Endometrial microvascular endothelial cells (primary cell): Measurements from ENCODE around the gene AEN. TPM values are rescaled to one million over a fixed set of nuclear protein-coding genes. Genes with fewer than 3 reads are reported as not detected.

ENCODE experiments used
- in situ Hi-C: cut with HindIII; loops from 2 replicates; pipeline ENCODE4 v1.10.0; 2017; ENCODE audit warnings: low sequenced_read_pairs, low pct_unique_long_range_greater_than_20kb; ENCODE audit errors: inconsistent ontology term
- total RNA-seq: library from RNA; depleted of rRNA; stranded (reverse); fragments of >200 nt; gene quantifications from one replicate; pipeline ENCODE4 v1.2.3, GENCODE V29; 2015; ENCODE audit errors: inconsistent ontology term

Gene AEN
- total RNA-seq, 1 donor from 2014 or later: 53.3 TPM

DNA sequence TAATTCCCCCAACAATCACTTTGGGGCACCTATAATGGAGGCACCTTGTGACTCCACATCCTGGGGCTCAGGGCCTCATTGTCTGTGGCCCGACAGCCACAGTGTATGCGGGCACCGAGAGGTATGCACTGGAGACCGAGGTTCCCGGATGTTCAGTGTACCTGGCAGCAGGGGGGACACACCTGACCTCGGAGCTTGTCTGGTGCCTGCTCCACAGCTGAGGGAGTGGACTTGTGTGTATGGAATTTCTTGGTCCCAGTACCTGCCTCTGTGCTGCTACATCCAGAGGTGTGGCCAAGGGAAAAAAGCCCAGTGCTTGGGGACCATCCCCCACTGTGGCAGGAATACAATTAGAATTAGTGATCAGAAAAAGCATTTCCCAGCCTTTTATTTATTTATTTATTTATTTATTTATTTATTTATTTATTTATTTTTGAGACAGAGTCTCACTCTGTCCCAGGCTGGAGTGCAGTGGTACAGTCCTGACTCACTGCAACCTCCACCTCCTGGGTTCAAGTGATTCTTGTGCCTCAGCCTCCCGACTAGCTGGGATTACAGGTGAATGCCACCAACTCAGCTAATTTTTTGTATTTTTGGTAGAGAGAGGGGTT is 8.8 kb upstream of the AEN start:
- in situ Hi-C loops: no loop called here

DNA sequence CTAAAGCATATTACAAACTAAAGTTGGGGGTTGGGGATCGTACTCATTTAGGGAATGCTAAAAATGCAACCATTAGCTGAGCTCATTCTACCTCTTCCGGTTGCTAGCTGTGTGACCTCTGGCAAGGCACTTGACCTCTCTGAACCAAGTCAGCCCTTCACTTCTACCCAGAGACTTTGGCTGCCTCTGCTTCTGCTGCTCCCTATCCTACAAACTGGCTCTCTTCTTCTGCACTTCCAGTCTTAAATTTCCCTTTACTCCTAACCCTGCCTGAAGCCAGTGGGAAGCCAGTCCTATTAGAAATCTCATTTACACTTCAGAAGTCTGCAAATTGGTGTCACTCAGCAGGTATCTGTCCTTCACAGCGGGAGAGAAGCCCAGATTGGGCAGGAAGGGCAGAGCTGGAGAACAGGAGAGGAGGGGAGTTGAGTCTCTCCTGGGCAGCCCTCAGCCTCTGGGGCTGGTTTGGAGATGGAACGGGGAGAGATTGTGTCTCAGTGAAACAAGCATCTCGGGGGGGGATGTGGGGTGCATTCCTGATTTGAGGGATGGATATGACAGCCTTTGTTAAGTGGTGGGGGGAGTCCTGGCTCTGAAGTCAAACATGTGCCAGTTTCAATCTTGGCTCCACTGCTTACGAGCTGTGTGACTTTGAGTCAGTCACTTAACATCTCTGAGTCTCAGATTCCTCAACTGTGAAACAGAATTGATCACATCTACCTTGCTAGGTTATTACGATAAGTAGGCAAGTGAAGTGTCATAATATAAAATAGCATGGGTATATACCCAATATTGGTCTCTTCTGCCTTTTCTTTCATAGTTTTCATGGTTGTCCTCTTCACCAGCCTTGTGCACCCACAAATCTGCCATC is 7.8 kb upstream of the AEN start:
- in situ Hi-C loops: no loop called here

DNA sequence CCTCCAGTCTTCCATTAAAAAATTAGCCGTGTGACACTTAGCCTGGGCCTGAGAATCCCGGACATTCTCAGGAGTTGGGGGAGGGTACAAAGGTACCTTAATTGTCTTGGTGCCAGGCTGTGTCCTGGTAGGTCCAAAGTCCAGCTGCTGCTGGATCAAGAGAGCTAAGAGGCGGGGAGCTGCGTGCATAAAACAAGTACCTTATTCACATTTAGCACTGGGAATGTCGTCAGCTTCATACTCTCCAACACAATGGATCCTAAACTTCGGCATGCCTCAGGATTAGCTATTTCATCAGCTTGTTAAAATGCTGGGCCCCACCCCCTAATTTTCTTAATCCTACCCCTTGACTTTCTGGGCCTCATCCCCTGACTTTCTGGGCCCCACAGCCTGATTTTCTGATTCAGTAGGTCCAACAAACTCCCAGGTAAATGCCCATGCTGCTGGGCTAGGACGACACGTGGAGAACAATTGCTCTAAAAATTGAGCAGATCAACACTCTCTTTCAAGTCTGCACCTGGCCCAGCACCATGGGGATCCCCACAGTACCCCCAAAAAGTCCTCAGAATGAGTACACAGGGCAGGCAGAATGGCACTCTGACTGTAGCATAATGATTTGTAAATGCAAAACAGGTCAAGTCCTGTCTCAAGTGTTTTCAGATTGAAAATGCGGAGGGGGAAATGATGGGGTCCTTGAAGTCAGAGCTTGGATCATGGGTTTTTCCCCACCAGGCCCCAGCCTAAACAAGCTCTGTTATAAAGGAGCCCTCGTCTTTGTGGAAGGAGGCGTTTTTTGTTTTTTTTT is 5.6 kb upstream of the AEN start:
- in situ Hi-C loops: no loop called here

DNA sequence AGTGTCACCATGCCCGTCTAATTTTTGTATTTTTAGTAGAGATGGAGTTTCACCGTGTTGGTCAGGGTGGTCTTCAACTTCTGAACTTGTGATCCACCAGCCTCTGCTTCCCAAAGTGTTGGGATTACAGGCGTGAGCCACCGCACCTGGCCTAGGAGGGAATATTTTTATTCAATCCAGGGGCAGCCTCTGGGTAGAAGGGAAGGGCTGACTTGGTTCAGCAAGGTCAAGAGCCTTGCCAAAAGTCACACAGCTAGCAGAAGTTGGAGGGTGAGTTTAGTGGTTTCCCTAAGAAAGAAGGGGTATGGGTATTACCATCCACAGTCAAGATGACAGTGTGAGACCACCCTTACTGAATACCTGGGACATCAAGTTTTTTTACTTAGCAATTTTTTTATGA is 4.9 kb upstream of the AEN start:
- in situ Hi-C loops: no loop called here

DNA sequence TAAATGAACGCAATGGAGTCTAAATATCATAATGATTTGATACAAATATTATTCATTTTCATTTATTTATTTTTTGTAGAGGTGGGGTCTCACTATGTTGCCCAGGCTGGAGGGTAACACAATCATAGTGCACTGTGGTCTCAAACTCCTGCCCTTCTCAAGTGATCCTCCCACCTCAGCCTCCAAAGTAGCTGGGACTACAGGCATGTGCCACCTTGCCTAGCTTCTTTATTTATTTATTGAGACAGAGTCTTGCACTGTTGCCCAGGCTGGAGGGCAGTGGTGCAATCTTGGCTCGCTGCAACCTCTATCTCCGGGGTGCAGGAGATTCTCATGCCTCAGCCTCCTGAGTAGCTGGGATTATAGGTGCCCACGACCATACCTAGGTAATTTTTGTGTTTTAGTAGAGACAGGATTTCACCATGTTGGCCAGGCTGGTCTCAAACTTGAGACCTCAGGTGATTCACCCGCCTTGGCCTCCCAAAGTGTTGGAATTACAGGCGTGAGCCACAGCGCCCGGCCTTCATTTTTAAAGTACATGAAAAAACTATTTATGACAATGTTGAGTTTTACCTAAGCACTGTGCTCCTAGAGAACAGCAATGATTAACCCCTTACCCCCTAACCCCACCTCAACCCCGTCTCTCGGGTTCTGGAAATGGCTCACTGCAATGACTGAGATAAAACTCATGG is 4.0 kb upstream of the AEN start:
- in situ Hi-C loops: no loop called here

DNA sequence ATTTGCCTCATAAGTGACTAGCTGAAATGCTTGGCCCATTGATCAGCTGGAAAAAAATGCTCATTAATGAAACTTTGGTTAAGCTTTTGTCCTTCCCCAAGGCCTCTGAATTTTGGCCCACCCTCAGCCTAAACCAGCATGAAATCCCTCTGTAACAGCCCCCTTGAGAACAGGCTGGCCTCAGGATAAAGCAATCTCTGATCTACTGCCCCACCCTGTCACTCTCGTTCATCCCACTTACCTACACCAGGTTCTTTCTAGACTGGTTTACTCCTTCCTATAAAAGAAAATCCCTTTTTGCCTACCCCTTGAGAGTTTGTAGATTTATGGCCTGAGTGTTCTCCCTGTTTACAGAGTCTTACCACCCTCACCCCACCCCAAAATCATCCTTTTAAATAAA is 3.4 kb upstream of the AEN start:
- in situ Hi-C loops: no loop called here

DNA sequence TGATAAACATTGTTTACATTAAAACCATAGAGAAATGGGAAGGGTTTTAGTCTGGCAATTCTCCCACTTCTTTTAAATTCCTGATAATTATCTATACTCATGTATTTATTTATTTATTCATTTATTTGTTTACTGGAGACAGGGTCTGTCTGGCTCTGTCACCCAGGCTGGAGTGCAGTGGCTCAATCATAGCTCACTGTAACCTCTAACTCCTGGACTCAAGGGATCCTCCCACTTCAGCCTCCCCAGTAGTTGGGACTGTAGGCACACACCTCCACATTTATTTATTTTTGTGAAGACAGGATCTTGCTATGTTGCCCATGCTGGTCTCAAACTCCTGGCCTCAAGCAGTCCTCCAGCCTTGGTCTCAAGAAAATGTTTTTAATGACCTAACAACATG is 2.5 kb upstream of the AEN start:
- in situ Hi-C loops: no loop called here

DNA sequence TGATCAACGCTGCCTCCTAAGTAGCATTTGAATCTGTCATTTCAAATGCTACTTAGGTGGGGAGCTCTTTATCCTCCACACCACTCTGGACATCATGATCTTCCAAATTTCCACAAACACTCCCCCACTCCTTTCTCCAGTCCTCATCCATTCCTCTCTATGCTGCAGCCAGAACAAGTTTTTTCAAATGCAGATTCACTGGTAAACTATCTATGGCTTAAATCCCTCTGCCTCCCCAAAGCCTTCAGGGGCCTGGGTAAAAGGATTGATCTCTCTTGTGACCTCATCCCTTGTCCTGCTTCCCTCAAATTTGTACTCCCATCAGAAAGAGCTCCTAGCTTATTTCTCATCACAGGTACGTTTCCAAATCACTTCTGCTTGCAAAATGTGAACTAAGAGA is 1.3 kb upstream of the AEN start:
- in situ Hi-C loops: no loop called here

DNA sequence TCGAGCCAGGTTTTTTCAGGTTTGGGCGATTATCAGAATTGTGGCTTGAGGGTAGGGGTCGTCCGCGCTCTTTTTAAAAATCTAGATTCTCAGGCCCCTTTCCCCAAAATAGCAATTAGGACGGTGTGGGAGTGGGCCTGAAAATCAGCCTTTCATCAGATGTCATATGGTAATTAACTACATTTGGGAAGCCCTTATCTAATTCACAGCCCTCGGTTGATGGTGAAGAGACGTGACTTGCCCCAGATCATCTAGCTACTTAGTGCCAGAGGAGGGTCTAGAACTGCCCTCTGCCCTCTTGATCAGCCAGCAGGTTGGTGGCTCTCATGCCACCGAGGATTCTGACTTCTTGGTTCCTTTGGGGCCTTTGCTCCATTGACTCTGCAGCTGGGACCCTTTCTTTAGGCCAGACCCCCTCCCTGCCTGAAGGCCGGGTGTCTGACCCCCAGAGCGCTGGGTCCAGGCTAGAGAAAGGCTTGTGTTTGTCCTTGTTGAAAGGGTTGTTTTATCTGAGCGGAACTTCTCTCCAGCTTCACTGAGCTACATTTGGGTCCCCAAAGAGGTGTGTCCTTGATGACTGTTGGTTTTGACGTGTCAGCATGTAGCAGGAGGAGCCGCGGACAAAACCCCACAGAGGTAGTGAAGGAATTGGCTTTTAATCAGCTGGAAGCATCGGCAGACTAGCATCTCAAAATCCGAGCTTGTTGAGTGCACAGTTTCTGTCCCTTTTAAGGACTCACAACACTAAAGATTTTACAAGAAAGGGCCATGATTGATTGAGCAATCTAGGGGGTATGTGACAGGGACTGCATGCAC is 857 bp downstream of the AEN start:
- in situ Hi-C loops: no loop called here

DNA sequence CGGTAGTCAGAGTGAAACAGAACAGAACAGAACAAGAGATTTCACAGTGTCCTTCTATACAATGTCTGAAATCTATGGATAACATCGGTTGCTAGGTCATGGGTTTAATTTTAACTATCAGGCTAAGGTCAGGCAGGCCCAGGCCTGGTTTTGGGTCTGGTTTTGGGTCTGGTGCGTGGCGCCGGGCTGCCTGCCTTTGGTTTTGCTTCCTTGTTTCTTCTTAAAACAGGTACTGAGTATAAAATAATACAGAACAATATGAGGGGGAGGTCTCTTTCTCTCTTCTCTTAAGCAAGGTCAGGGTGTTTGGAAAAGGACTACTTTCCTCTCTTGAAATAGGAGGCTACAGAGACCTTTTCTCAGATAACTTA is 1.4 kb downstream of the AEN start:
- in situ Hi-C loops: no loop called here

DNA sequence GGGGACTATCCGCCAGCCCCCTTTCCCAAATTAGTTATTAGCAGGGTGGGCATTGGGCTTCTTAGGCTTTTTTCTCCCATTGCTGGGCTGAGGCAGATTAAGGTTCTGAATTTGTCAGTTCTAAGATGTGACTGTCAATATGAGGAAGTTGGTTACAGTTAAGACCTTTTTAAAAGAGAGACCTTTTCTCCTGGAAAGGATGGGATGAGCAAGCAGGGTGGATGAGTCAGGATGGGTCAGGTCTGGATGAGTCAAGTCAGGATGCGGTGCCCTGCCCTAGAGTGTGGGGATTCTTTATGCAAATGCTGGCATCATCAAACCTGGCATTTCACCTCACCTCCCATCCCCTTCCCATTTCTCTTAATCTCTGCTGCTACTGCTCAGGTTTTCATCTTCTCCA is 1.9 kb downstream of the AEN start:
- in situ Hi-C loops: no loop called here

DNA sequence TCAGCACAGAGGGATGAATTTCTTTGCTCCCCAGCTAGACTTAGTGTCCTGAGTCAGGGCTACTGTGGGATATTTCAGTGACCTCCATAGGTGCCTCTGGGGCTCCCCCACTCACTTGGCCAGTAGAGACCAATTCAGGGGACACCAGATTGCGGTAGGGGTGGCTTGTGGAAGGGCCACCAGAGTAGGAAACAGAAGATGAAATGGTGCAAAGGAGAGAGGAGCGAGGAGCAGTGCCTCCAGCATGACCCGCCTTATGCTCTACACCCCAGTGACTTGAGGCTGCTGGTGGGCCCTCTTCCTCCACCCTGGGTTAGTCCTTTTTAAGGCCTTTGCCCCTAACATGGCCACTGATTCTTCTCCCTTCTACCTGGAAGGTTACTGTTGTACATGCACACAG is 2.5 kb downstream of the AEN start:
- in situ Hi-C loops: no loop called here

DNA sequence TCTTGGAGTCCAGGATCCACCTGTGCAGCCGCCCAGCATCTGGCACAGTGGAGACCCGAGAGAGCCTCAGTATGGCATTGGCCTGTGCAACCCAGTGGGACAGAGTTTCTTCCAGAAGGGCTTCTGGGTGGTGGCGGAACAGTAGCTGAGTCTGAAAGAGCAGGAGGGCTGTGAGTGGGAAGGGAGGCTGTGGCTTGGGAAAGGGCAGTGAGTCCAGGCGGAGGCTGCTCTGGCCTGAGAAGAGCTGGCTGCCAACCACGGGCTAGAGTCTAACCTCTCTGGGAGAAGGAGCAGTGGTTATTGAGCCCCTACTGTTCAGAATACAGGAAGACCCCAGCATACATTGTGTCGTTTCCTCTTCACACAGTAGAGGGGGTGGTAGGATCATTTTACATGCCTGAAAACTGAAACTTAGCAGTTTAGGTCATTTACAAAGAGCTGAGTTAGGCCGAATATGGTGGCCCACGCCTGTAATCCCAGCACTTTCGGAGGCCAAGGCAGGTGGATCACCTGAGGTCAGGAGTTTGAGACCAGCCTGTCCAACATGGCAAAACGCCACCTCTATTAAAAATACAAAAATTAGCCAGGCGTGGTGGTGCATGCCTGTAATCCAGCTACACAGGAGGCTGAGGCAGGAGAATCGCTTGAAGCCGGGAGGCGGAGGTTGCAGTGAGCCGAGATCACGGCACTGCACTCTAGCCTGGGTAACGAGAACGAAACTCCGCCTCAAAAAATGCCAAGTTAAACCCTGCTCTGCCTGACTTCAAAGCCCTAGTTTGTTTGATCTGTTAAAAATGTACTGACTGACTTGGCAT is 3.2 kb downstream of the AEN start:
- in situ Hi-C loops: no loop called here

DNA sequence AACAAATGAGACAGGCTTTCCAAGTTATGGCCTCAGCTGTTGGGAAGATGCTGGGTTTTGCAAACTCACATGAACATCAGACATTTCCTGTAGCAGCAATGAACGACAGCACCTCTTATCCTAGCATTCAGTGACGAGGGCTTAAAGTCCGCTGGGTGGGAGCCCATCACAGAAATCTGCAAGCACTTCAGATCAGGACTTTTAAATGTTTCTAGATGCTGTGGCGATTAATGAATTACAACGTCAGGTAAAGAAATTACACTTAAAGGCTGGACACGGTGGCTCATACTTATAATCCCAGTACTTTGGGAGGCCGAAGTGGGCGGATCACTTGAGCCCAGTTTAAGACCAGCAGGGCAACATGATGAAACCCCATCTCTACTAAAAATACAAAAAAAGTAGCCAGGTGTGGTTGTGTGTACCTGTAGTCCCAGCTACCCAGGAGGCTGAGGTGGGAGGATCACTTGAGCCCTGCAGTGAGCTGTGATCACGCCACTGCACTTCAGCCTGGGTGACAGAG is 3.9 kb downstream of the AEN start:
- in situ Hi-C loops: no loop called here

DNA sequence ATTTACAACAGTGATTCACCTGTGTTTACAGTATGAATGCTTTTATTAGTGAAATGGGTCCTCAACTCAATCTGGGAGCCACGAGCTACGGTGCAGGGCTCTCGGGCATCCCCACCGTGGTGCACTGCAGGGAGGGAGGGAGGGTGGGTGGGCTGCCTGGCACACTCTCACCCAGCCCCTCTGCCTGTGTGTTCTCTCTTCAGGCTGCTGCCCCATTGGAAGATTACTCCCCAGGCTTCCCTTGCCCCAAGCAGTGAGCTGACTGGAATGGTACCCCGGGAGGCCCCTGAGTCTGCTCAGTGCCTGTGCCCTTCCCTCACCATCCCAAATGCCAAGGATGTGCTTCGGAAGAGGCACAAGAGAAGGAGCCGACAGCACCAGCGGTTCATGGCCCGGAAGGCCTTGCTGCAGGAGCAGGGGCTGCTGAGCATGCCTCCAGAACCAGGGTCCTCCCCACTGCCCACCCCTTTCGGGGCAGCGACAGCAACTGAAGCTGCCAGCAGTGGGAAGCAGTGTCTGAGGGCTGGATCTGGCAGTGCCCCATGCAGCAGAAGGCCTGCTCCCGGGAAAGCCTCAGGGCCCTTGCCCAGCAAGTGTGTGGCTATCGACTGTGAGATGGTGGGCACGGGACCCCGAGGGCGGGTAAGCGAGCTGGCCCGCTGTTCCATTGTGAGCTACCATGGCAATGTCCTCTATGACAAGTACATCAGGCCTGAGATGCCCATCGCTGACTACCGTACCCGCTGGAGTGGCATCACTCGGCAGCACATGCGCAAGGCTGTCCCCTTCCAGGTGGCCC is 5.0 kb downstream of the AEN start:
- in situ Hi-C loops: no loop called here

DNA sequence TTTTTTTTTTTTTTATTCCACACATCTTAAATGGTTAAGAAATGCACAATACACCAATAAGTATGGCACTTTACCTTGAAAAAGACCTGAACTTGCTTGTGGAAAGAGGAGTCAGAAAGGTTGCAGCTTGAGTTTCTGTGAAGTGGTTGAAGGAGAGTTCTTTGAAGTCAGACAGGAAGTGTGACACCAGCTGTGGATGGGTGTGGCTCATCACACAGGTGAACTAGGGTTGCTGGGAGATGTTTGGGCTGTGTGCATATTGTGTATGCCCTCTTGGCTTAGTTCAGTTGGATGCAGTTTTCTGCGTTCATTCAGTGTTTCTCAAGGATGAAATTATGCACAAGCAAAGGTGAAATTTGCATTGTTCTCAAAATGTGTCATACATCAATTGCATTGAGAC is 6.3 kb downstream of the AEN start:
- in situ Hi-C loops: no loop called here
